Measurements from ENCODE around the gene SLAIN1. TPM values are rescaled to one million over a fixed set of nuclear protein-coding genes. Genes with fewer than 3 reads are reported as not detected.

The SLAIN1 gene
- total RNA-seq, 3 donors from 2014 or later, result 3.0 to 16.7 (median 15.1) TPM

DNA sequence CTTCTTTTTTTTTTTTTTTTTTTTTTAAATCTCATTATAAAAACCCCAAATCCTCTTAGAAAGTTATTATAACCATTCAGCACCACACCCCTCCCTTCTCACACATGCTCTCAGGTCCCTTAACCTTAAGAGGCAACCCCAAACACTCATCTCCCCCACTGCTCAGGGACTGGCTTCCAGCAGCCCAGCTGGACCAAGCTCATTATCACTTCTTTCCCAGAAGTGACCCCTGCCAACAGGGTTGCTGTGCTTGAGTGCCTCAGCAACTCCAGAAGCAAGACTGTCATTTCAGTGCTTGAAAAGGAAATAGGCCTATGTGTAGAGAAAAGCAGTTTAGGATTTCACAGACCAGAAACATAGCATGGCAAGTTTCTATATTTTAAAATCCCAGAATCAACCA is 84.3 kb downstream of the SLAIN1 start:
- Histone ChIP-seq H3K27ac (no peak overlapping the region), H3K27me3 (no peaks in the 10 kb centered on the region), H3K4me1 (no peaks in the 10 kb centered on the region), H3K9me3 (no peaks in the 10 kb centered on the region), H3K36me3 (no peaks in the 10 kb centered on the region), H3K4me3 (no peak overlapping the region)
- no peak for DNase-seq (ENCODE audit: low spot score in 2 of 2)
- intact Hi-C loops (cut with DNase I; ENCODE audit: low total_unique reads), result no loop called here
- TF ChIP-seq POLR2AphosphoS5 (IDR thresholded peaks at IDR 0.05) (no peak), POLR2A (IDR thresholded peaks at IDR 0.05) (no peak)
- TF ChIP-seq, protein P1, sequence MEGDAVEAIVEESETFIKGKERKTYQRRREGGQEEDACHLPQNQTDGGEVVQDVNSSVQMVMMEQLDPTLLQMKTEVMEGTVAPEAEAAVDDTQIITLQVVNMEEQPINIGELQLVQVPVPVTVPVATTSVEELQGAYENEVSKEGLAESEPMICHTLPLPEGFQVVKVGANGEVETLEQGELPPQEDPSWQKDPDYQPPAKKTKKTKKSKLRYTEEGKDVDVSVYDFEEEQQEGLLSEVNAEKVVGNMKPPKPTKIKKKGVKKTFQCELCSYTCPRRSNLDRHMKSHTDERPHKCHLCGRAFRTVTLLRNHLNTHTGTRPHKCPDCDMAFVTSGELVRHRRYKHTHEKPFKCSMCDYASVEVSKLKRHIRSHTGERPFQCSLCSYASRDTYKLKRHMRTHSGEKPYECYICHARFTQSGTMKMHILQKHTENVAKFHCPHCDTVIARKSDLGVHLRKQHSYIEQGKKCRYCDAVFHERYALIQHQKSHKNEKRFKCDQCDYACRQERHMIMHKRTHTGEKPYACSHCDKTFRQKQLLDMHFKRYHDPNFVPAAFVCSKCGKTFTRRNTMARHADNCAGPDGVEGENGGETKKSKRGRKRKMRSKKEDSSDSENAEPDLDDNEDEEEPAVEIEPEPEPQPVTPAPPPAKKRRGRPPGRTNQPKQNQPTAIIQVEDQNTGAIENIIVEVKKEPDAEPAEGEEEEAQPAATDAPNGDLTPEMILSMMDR (IDR thresholded peaks at IDR 0.05), result no peak

DNA sequence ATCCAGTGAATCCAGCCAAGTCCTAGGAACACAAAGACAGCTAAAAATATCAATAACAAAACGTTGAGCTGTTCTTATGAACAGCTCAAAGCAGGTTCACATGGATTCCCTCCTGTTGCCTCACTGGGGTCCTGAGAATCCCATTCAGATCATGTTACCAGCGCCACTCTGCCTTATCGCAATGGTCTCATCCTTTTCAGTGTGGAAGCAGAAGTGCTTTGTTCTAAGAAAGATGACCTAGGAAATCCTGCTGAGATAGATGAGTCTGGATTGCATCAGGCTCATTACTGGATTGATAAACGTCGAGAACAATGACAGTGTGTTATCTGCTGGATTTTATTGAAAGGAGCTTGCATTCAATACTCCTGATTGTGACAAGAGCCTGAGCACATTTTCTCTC is 87.0 kb downstream of the SLAIN1 start:
- Histone ChIP-seq H3K36me3 (no peaks in the 10 kb centered on the region), H3K27me3 (no peaks in the 10 kb centered on the region), H3K9me3 (no peaks in the 10 kb centered on the region), H3K4me1 (no peaks in the 10 kb centered on the region), H3K4me3 (no peak overlapping the region), H3K27ac (no peak overlapping the region)
- DNase-seq (ENCODE audit: low spot score in 2 of 2), result no peak
- intact Hi-C loops (cut with DNase I; ENCODE audit: low total_unique reads), result no loop called here
- TF ChIP-seq, protein P1 (IDR thresholded peaks at IDR 0.05), result no peak
- TF ChIP-seq POLR2A (IDR thresholded peaks at IDR 0.05), result no peak
- TF ChIP-seq POLR2AphosphoS5 (IDR thresholded peaks at IDR 0.05), result no peak

DNA sequence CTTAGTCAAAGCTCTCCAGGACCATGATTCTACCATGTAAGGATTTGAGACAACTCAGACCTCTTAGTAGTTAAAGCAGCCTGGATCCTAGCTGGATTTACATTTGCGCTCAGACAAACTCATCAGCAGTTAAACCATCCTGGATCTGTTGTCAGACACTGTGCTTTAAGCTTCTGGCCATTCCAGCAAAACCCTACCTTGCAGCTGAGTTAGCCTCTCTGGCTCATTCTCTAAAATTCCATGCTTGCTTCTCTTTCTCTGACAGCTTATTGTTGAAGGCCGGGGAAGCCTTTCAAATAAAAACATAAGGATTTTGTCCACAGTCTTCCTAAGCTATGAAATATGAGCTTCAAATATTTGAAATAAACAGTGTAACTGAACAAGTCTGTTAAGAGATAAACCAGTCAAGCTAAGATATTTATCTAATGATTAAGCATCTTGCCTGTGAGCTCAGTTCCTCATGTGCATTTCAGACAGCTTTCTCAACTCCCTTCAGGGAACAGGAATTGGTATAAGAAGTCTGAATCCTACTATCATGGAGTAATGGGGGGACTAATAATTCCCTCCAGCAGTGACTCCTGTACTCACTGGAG is 89.3 kb downstream of the SLAIN1 start:
- TF ChIP-seq, protein P1 (IDR thresholded peaks at IDR 0.05), result no peak
- TF ChIP-seq POLR2A (IDR thresholded peaks at IDR 0.05), result no peak
- TF ChIP-seq POLR2AphosphoS5 (IDR thresholded peaks at IDR 0.05), result no peak
- Histone ChIP-seq H3K36me3 (no peaks in the 10 kb centered on the region), H3K4me3 (no peak overlapping the region), H3K4me1 (no peaks in the 10 kb centered on the region), H3K27me3 (no peaks in the 10 kb centered on the region), H3K9me3 (peaks cover 15% of the 10 kb centered on the region in 2 donors), H3K27ac (no peak overlapping the region)
- no peak for DNase-seq (ENCODE audit: low spot score in 2 of 2)
- intact Hi-C loops (cut with DNase I; ENCODE audit: low total_unique reads), result no loop called here

DNA sequence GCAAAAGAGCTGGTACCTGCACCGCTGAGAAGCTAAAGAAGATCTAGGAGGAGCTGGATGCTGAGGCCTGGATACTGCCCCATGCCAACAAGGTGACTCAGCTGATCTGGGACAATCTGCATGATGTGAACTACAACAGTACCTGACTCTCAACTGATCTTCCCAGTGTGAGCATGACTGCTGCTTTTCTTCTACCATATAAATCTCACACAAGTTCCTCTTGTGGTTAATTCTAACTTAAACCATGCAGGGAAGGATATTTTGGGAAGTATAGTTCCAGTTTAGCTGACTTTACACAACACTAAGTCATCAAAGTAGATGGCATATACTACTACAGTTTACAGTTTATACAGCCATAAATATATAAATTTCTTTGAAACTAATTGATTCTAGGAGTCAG is 91.9 kb downstream of the SLAIN1 start:
- Histone ChIP-seq H3K27me3 (no peaks in the 10 kb centered on the region), H3K27ac (no peak overlapping the region), H3K36me3 (no peaks in the 10 kb centered on the region), H3K4me3 (no peak overlapping the region), H3K9me3 (peaks cover 15 to 24% of the 10 kb centered on the region in 2 donors), H3K4me1 (no peaks in the 10 kb centered on the region)
- intact Hi-C loops (cut with DNase I; ENCODE audit: low total_unique reads), result no loop called here
- no peak for TF ChIP-seq POLR2AphosphoS5 (IDR thresholded peaks at IDR 0.05)
- TF ChIP-seq POLR2A (IDR thresholded peaks at IDR 0.05), result no peak
- TF ChIP-seq, protein P1 (IDR thresholded peaks at IDR 0.05), result no peak
- no peak for DNase-seq (ENCODE audit: low spot score in 2 of 2)

DNA sequence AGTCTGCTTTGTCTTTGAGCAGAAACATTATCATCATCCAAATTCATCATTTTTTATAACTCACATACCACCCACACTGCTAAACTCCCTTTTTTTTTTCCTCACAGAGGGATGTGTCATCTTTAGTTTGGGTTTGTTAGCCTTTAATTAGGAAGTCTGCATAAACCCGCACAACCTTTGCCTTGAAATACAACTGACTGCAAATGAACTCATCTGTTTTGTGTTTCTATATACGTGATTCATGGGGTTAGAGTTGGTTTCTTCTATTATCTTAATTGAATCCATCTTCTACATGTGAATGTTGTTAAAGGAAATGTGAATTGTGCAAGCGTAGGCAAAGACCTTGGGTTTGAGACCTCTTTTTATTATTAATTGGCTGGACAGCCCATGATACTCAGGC is 102.7 kb downstream of the SLAIN1 start:
- H3K27ac ChIP-seq, result no peak overlapping the region
- H3K9me3 ChIP-seq, result no peaks in the 10 kb centered on the region
- no peaks in the 10 kb centered on the region for H3K36me3 ChIP-seq
- H3K4me1 ChIP-seq, result no peaks in the 10 kb centered on the region
- TF ChIP-seq POLR2A (IDR thresholded peaks at IDR 0.05) (no peak), POLR2AphosphoS5 (IDR thresholded peaks at IDR 0.05) (no peak)
- TF ChIP-seq, protein P1 (IDR thresholded peaks at IDR 0.05), result no peak
- DNase-seq (ENCODE audit: low spot score in 2 of 2), result no peak
- H3K4me3 ChIP-seq, result no peak overlapping the region
- H3K27me3 ChIP-seq, result no peaks in the 10 kb centered on the region
- intact Hi-C loops (cut with DNase I; ENCODE audit: low total_unique reads), result no loop called here
